ENCODE measurements around the gene SMIM35.

- TF ChIP-seq CREB5 (CRISPR knock-in tag; IDR thresholded peaks at IDR 0.05; ENCODE audit: low read depth) (no peak), PPARA (CRISPR knock-in tag; IDR thresholded peaks at IDR 0.05; ENCODE audit: borderline replicate concordance) (no peak), ARNTL (CRISPR knock-in tag; IDR thresholded peaks at IDR 0.05; ENCODE audit: borderline replicate concordance, low read depth) (no peak), PATZ1 (CRISPR knock-in tag; IDR thresholded peaks at IDR 0.05; ENCODE audit: borderline replicate concordance) (no peak), TSHZ2 (CRISPR knock-in tag; IDR thresholded peaks at IDR 0.05) (no peak), ZNF565 (CRISPR knock-in tag; conservative IDR thresholded peaks at IDR 0.05; ENCODE audit: low read depth) (no peak)
Observed at GRCh38 chr11:118007040-118007439, 79.7 kb downstream of the SMIM35 start.

Data from SK-N-SH treated with all-trans-retinoic acid at 6 μM for 48 hours (cell line).